GM18868 (cell line): ENCODE data around the gene DRICH1.
"Not testable (repeated sequence)": the region's sequence is repeated elsewhere in the genome, so short reads cannot be mapped to it uniquely, and the experiment has no call there.

Experiments used
- ATAC-seq: cut with Tn5 transposase; IDR thresholded peaks from one replicate; pipeline ENCODE4 v1.9.1; 2021; ENCODE audit warnings: mild to moderate bottlenecking, moderate library complexity; ENCODE audit not compliant: unreplicated experiment

DRICH1 gene

DNA sequence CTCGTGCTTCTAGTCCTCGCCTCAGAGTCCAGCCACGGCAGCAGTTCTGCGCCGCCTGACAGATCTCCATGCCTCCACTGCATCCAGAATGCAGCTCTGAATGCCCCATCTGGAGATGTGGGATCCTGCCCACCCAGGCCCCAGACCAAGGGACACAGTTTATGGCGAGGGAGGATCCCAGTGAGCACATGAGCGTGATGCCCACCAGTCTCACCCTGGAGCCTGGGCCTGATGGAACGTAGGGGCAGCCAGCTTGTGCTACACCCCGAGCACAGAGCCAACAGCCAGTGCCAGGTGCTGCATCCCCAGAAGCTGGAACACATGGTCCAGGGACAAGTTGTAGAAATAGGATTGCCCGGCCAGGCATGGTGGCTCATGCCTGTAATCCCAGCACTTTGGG is 62.4 kb downstream of the DRICH1 start:
- ATAC-seq = no peak

DNA sequence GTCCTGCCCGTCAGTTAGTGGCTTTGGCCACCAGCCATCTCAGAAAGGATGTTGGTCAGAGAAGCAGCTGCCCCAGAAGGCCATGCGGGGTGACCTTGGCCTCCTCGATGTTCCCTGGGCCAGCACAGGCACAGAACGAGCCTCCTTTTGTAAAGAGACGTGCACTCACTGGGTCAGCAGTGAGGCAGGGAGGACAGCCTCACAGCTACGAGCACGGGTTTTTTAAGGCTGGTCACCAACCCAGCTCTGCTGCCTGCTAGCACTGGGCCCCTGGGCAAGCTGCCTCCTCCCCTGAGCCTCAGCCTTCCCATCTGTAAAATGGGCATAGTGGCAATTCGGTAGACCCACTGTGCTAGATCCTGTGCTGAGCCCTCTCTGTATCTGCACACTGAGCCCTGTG is 62.8 kb downstream of the DRICH1 start:
- no peak for ATAC-seq

DNA sequence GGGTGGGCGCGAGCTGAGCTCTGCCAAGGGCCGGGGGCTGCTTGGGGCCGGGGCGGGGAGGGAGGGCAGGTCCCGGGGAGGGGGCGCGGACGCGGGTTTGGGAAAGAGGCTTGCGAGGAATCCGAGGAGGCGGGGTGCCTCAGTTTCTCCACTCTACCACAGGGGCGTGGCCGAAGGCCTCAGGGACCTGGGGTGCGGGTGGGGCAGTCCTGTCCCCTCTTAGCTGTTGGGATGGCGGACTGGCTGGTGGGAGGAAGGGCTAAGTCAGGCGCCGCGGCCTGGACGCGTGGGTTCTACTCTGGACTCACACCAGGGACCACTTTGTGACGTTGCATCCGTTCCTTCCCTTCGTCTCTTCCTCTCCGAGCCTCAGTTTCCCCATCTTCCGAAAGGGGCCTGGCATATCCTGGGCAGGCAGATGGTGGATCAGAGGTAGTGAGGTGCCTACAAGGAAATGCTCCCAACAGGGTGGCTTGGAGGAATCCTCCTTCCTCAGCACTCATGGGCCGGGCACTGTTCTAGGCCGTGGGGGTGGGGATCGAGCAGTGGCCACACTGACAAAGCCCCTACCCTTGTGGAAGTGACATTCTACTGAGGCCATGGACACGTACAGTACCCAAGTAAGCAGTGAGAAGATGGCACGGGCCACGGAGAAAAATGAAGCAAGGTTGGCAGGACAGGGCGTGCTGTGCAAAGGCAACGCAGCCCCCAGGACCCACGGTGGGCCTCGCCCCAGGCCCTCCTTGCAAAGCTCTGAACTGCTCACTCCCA is 65.2 kb downstream of the DRICH1 start:
- no peak for ATAC-seq

DNA sequence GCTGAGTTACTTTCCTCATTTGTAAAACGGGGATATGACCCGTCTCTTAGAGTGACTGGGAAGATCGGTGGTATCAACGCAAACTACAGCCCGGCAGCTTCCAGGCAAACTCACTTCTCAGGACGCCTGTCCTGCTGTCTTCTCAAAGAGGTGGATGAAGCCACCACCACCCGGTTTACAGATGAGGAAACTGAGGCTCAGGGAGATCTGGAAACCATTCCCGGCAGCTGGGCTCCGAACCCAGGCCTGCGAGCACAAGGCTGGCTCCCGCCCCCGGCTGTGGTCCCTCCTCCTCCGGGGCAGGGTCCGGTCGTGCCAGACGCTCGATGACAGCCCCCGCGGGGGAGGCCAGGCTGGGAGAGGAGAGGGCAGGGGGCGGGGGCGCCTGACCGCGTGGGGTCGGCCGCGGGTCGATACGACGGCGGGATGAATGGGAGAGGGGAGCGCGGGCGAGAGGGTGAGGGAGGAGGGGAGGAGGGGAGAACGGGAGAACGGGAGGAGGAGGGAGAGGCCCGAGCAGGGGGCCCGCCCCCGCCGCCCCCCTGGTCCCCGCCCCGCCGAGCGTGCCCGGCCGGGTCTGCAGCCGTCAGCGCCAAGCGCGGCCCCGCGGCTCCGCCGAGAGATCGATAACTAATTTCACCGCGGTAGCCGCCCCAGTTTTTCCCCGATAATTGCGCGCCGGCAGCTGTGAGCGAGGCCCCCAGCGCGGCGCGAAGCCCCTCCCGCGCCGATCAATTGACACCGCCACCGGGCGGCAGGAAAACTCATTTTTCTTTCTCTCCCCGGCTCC is 66.0 kb downstream of the DRICH1 start:
- no peak for ATAC-seq

DNA sequence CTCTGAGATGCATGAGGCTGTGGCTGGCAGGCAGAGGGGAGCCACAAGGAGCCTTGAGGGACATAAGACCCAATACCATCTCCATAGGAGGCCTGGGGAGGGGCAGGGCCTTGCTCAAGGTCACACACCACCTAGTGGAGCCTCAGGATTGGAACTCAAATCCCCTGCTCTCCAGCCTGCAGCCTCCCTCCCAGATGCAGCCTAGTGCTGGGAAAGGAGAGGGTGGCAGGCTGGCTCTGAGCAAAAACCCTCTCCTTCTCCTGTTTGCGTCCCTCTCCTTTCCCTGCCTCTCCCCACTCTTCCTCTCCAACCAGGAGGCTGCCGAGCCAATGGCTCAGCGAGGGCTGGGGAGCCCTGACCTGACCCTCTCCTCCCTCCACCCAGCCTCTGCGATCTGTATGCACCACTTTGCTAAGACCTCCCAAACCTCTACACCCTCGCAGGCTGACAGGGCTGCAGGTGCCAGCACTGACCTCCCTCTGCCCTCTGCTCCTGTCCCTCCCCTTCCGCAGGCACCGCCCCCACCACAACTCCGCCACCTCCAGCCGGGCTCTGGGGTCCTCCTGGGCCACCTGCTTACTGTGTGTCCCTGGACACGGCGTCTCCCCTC is 66.7 kb downstream of the DRICH1 start:
- ATAC-seq = no peak

DNA sequence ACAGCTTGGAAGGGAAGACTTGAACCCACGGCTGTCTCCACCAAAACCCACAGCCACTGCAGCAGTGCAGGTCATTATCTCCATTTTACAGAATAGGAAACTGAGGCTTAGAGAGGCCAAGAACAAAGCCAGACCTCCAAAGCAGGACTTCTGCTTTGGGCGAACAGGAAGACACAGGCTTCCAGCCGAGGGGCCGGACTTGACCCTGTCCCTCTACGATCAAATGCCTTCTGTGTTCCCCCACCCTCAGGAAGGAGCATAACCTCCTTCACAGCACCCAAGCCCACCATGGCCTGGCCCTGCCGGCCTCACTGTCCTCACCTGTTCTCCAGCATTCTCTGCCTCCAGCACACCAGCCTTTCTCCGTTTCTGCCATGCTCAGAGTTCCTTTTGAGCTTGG is 67.8 kb downstream of the DRICH1 start:
- ATAC-seq = no peak

DNA sequence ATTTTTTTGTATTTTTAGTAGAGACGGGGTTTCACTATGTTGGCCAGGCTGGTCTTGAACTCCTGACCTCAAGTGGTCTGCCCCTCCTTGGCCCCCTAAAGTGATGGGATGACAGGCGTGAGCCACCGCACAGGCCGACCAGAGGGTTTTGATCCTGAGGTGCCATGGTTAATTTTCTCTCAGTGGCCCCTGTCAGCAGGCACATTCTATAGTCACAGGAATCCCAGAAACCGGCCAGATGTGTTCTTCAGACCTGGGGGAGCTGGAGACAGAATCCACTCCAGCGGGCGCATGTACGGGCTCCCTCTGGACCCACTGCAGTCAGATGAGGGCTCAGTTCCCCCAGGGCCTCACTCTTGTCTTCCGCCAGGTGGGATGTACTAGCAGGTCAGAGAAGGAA is 69.0 kb downstream of the DRICH1 start:
- ATAC-seq = no peak

DNA sequence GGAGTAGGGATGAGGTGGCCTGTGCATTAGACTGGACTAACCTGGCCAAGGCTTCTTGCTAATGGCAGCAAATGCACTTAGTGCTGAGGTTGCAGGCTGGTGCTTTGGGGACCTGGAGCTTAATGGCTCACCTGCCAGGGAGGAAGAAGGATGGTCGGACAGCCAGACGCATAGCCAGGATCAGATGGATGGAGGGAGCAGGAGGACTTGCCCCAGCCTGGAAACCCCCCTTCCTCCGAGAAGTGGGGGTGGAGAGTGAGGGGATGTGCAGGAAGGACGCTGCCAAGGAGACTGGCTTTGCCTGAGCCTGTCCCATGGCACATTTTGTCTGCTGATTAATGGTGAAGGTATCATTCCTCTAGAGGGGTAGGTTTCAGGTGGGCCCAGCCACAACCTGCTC is 69.9 kb downstream of the DRICH1 start:
- no peak for ATAC-seq

DNA sequence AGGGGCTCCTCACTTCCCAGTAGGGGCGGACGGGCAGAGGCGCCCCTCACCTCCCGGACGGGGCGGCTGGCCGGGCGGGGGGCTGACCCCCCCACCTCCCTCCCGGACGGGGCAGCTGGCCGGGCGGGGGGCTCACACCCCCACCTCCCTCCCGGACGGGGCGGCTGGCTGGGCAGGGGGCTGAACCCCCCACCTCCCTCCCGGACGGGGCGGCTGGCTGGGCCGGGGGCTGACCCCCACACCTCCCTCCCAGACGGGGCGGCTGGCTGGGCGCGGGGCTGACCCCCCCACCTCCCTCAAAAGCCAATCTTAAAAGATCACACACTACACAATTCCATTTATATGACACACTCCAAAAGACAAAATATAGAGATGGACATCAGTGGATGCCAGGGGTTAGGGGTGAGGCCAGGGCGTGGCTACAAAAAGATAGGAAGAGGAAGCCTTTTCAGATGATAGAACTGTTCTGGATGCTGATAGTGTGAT is 71.1 kb downstream of the DRICH1 start:
- not testable (repeated sequence) for ATAC-seq

DNA sequence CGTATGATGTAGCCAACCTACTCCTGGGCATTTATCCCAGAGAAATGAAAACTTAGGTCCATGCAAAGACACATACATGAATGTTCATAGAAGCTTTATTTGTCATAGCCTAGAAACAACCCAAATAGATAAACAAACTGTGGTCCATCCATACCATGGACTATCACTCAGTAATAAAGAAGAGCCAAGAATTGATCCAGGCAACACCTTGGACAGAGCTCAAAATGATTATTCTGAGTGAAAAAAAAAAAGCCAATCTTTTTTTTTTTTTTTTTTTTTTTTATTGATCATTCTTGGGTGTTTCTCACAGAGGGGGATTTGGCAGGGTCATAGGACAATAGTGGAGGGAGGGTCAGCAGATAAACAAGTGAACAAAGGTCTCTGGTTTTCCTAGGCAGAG is 71.9 kb downstream of the DRICH1 start:
- not testable (repeated sequence) for ATAC-seq
